Caco-2 (cell line): ENCODE results near the gene KRT83. TPM values are rescaled to one million over a fixed set of nuclear protein-coding genes. Genes with fewer than 3 reads are reported as not detected.

Experiments
- BruUV-seq: library from RNA; stranded (reverse); fragments of 400-500 nt; replicated peaks from 2 replicates; lab custom pipeline; 2021; lab: Mats Ljungman, UMichigan
- CTCF ChIA-PET: fragments of 300-600 bp; sonication (Branson Sonifier 250); formaldehyde crosslinking; loops from one replicate; lab custom pipeline; 2022; ENCODE audit warnings: antibody characterized with exemption; lab: Charles Lee
- POLR2A ChIA-PET: fragments of 300-600 bp; sonication (Branson Sonifier 250); formaldehyde crosslinking; loops from one replicate; lab custom pipeline; 2022; ENCODE audit warnings: antibody characterized with exemption; lab: Charles Lee
- DNase-seq, 2 experiments: peaks; one replicate each; pipeline versions ENCODE4 v3.0.0 to v3.0.0-alpha.2; 2020 to 2022
- H3K27me3 ChIP-seq: replicated peaks from 2 replicates; pipeline ENCODE4 v1.6.0; 2011; ENCODE audit warnings: low read length; ENCODE audit not compliant: control insufficient read depth, insufficient read depth
- H3K36me3 ChIP-seq: 2 replicates; pipeline ENCODE4 v1.5.1; 2011; ENCODE audit warnings: low read length; ENCODE audit not compliant: control insufficient read depth, insufficient read depth
- H3K4me1 ChIP-seq: fragments of 250-450 bp; sonication (Bioruptor Pico); 2 replicates; pipeline ENCODE4 v1.5.1; 2020; ENCODE audit warnings: mild to moderate bottlenecking
- H3K4me3 ChIP-seq: 2 replicates; pipeline ENCODE4 v1.5.1; 2011; ENCODE audit warnings: low read depth, mild to moderate bottlenecking, control low read depth, low read length
- H3K9me3 ChIP-seq: fragments of 250-450 bp; sonication (Bioruptor Pico); 2 replicates; pipeline ENCODE4 v1.5.1; 2020; ENCODE audit warnings: mild to moderate bottlenecking, moderate library complexity
- H3K27ac Mint-ChIP-seq: one replicate; pipeline ENCODE4 v1.8.0; 2022; ENCODE audit warnings: mixed read lengths; ENCODE audit not compliant: unreplicated experiment
- H3K27me3 Mint-ChIP-seq: one replicate; pipeline ENCODE4 v1.8.0; 2022; ENCODE audit warnings: mixed read lengths; ENCODE audit not compliant: insufficient read depth, unreplicated experiment
- H3K36me3 Mint-ChIP-seq: one replicate; pipeline ENCODE4 v1.8.0; 2022; ENCODE audit warnings: mild to moderate bottlenecking, mixed read lengths; ENCODE audit not compliant: insufficient read depth, unreplicated experiment
- H3K4me1 Mint-ChIP-seq: one replicate; pipeline ENCODE4 v1.8.0; 2022; ENCODE audit warnings: low read depth, mixed read lengths; ENCODE audit not compliant: unreplicated experiment
- H3K4me3 Mint-ChIP-seq: one replicate; pipeline ENCODE4 v1.8.0; 2022; ENCODE audit warnings: mild to moderate bottlenecking, moderate library complexity, mixed read lengths; ENCODE audit not compliant: unreplicated experiment
- H3K9me3 Mint-ChIP-seq: one replicate; pipeline ENCODE4 v1.8.0; 2022; ENCODE audit warnings: mixed read lengths; ENCODE audit not compliant: unreplicated experiment
- CTCF ChIP-seq, 2 experiments: fragments of 200-600 bp in 1 of 2; IDR thresholded peaks; 1 replicate in 1 of 2; 2 replicates in 1 of 2; pipeline versions ENCODE4 v1.5.1 to v1.8.0; 2011 to 2022; ENCODE audit warnings: antibody characterized with exemption in 1 of 2, control low read depth in 1 of 2, inconsistent platforms in 1 of 2, low read depth in 1 of 2, low read length in 1 of 2, mild to moderate bottlenecking in 1 of 2, moderate library complexity in 1 of 2; ENCODE audit not compliant: insufficient read depth in 1 of 2, severe bottlenecking in 1 of 2, unreplicated experiment in 1 of 2
- intact Hi-C: fragments of 100-400 bp; cut with micrococcal nuclease; formaldehyde crosslinking; loops from one replicate; pipeline ENCODE4 v1.10.0; 2022; ENCODE audit not compliant: unreplicated experiment
- total RNA-seq: library from RNA; stranded (reverse); gene quantifications from 2 replicates; pipeline ENCODE4 v1.2.3, GENCODE V29; 2022

Gene KRT83
- total RNA-seq, 1 experiment from 2014 or later = not detected

GRCh38 chr12:52313461-52313860, 7.7 kb downstream of the KRT83 start:
- POLR2A ChIA-PET = no interaction called here

GRCh38 chr12:52312086-52312485, 9.1 kb downstream of the KRT83 start:
- BruUV-seq = no TSS peak
- TF ChIP-seq CTCF (IDR thresholded peaks at IDR 0.05; ENCODE audit: insufficient read depth in 1 of 2, low read depth in 1 of 2, low read length in 1 of 2, severe bottlenecking in 1 of 2, unreplicated experiment in 1 of 2) = no peak
- POLR2A ChIA-PET = no interaction called here
- Mint-ChIP-seq H3K9me3 (no peaks in the 10 kb centered on the region), H3K4me1 (peaks cover 13% of the 10 kb centered on the region), H3K27me3 (no peaks in the 10 kb centered on the region), H3K36me3 (no peaks in the 10 kb centered on the region), H3K27ac (no peak overlapping the region), H3K4me3 (no peak overlapping the region)
- H3K4me3 ChIP-seq = no peak overlapping the region
- CTCF ChIA-PET = interaction anchor here (0.8 to 2.3 kb wide), 5 partner anchors 8 to 46 kb away, joined by 3 to 6 read pairs (median 4); partner anchors contain the start of gene KRT83
- H3K27me3 ChIP-seq = no peaks in the 10 kb centered on the region
- no peaks in the 10 kb centered on the region for H3K36me3 ChIP-seq
- H3K4me1 ChIP-seq = peaks cover 6% of the 10 kb centered on the region; the same call in 1 of the 2 replicates
- intact Hi-C loops = no loop called here
- no peak for DNase-seq
- H3K9me3 ChIP-seq = no peaks in the 10 kb centered on the region

More at GRCh38 chr12:52313461-52313860, 7.7 kb downstream of the KRT83 start:
- DNase-seq = no peak
- Mint-ChIP-seq H3K4me1 (peaks cover 13% of the 10 kb centered on the region), H3K9me3 (no peaks in the 10 kb centered on the region), H3K27ac (no peak overlapping the region), H3K4me3 (no peak overlapping the region), H3K27me3 (no peaks in the 10 kb centered on the region), H3K36me3 (no peaks in the 10 kb centered on the region)
- H3K9me3 ChIP-seq = no peaks in the 10 kb centered on the region
- CTCF ChIA-PET = interaction anchor here (0.6 kb wide), 1 partner anchor 189 kb away, joined by 3 read pairs; no protein-coding TSS in a partner anchor
- no peak for TF ChIP-seq CTCF (IDR thresholded peaks at IDR 0.05; ENCODE audit: insufficient read depth in 1 of 2, low read depth in 1 of 2, low read length in 1 of 2, severe bottlenecking in 1 of 2, unreplicated experiment in 1 of 2)
- no peaks in the 10 kb centered on the region for H3K27me3 ChIP-seq
- intact Hi-C loops = no loop called here
- 0 out of 2 replicates have a peak, but pooled peaks cover 3% of the 10 kb centered on the region for H3K4me1 ChIP-seq
- no peak overlapping the region for H3K4me3 ChIP-seq
- BruUV-seq = no TSS peak
- no peaks in the 10 kb centered on the region for H3K36me3 ChIP-seq

GRCh38 chr12:52311285-52311648, 9.9 kb downstream of the KRT83 start:
- intact Hi-C loops = no loop called here
- Histone ChIP-seq H3K4me3 (no peak overlapping the region), H3K36me3 (no peaks in the 10 kb centered on the region), H3K4me1 (peaks cover 6% of the 10 kb centered on the region; the same call in 1 of the 2 replicates), H3K27me3 (no peaks in the 10 kb centered on the region), H3K9me3 (no peaks in the 10 kb centered on the region)
- no peak overlapping the region for H3K27ac Mint-ChIP-seq
- BruUV-seq = no TSS peak
- H3K4me3 Mint-ChIP-seq = no peak overlapping the region
- DNase-seq = no peak
- POLR2A ChIA-PET = no interaction called here
- CTCF ChIA-PET = interaction anchor here (1.2 to 2.3 kb wide), 4 partner anchors 8 to 32 kb away, joined by 3 to 6 read pairs (median 4); partner anchors contain the start of gene KRT83
- no peaks in the 10 kb centered on the region for H3K36me3 Mint-ChIP-seq
- TF ChIP-seq CTCF (IDR thresholded peaks at IDR 0.05; ENCODE audit: insufficient read depth in 1 of 2, low read depth in 1 of 2, low read length in 1 of 2, severe bottlenecking in 1 of 2, unreplicated experiment in 1 of 2) = no peak
- peaks cover 11% of the 10 kb centered on the region for H3K4me1 Mint-ChIP-seq
- no peaks in the 10 kb centered on the region for H3K9me3 Mint-ChIP-seq
- no peaks in the 10 kb centered on the region for H3K27me3 Mint-ChIP-seq
